ENCODE measurements around the gene LEPR.
"Not testable (repeated sequence)": the region's sequence is repeated elsewhere in the genome, so short reads cannot be mapped to it uniquely, and the experiment has no call there.

The LEPR gene

DNA sequence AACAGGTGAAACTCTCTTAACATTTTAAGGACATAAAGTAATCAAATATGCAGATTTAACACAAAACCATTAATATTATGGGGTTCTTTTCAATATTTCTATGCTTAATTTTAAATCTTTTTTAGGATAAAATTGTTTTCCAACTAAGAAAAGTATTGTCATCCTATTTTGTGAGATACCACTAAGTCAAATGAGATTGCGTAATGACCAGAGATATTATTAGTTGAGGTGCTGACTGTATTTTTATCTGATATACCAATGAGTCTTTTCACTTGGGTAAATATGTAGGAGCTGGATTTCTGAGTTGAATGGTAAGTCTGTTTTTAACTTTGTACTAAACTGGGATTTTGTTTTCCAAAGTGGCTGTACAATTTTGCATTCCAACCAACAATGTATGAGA lies 25.4 kb downstream of the LEPR start:
- Histone ChIP-seq H3K9ac (ENCODE audit: low read length in 5 of 5) (no peak overlapping the region), H3K4me3 (ENCODE audit: low read depth in 1 of 5, low read length in 5 of 5) (no peak overlapping the region), H3K27me3 (ENCODE audit: control insufficient read depth in 5 of 5, insufficient read depth in 4 of 5, low read length in 5 of 5) (no peaks in the 10 kb centered on the region), H3K9me3 (ENCODE audit: control insufficient read depth in 5 of 5, low read length in 5 of 5) (no peaks in the 10 kb centered on the region), H3K36me3 (ENCODE audit: control insufficient read depth in 5 of 5, insufficient read depth in 5 of 5, low read length in 5 of 5) (no peaks in the 10 kb centered on the region), H3K4me1 (ENCODE audit: control insufficient read depth in 5 of 5, insufficient read depth in 5 of 5, low read length in 5 of 5) (peaks cover 0 to 9% (median 7%) of the 10 kb centered on the region in 5 donors), H3K27ac (ENCODE audit: low read depth, low read length) (no peak overlapping the region)

- no peaks in the 10 kb centered on the region for H3K36me3 ChIP-seq (ENCODE audit: control insufficient read depth in 5 of 5, insufficient read depth in 5 of 5, low read length in 5 of 5)
- H3K9me3 ChIP-seq (ENCODE audit: control insufficient read depth in 5 of 5, low read length in 5 of 5) = no peaks in the 10 kb centered on the region
- H3K27ac ChIP-seq (ENCODE audit: low read depth, low read length) = no peak overlapping the region
- no peak overlapping the region for H3K4me3 ChIP-seq (ENCODE audit: low read depth in 1 of 5, low read length in 5 of 5)
- no peaks in the 10 kb centered on the region for H3K27me3 ChIP-seq (ENCODE audit: control insufficient read depth in 5 of 5, insufficient read depth in 4 of 5, low read length in 5 of 5)
- no peaks in the 10 kb centered on the region for H3K4me1 ChIP-seq (ENCODE audit: control insufficient read depth in 5 of 5, insufficient read depth in 5 of 5, low read length in 5 of 5)
- no peak overlapping the region for H3K9ac ChIP-seq (ENCODE audit: low read length in 5 of 5)
These were observed 28.9 kb downstream of the LEPR start for GRCh38 chr1:65449214-65449823.

GRCh38 chr1:65455678-65456077 lies 35.2 kb downstream of the LEPR start:
- not testable (repeated sequence) for H3K36me3 ChIP-seq (ENCODE audit: control insufficient read depth in 5 of 5, insufficient read depth in 5 of 5, low read length in 5 of 5); H3K27me3 ChIP-seq (ENCODE audit: control insufficient read depth in 5 of 5, insufficient read depth in 4 of 5, low read length in 5 of 5); H3K27ac ChIP-seq (ENCODE audit: low read depth, low read length); H3K9ac ChIP-seq (ENCODE audit: low read length in 5 of 5); H3K4me1 ChIP-seq (ENCODE audit: control insufficient read depth in 5 of 5, insufficient read depth in 5 of 5, low read length in 5 of 5); H3K9me3 ChIP-seq (ENCODE audit: control insufficient read depth in 5 of 5, low read length in 5 of 5); H3K4me3 ChIP-seq (ENCODE audit: low read depth in 1 of 5, low read length in 5 of 5)

DNA sequence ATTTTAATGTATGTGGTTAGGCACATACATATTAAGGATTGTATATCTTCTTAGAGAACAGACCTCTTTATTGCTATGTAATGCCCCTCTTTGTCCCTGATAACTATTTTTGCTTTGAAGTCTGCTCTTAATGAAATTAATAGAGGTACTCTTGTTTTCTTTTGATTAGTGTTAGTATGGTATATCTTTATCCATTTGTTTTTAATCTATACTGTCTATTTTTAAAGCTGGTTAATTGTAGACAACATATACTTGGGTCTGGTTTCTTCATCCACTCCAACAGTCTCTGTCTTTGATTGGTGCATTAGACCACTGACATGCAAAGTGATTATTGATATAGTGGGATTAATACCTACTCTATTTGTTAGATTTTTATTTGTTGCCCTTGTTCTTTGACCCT lies 36.0 kb downstream of the LEPR start:
- no peak overlapping the region for H3K9ac ChIP-seq (ENCODE audit: low read length in 5 of 5)
- H3K4me3 ChIP-seq (ENCODE audit: low read depth in 1 of 5, low read length in 5 of 5) = no peak overlapping the region
- H3K36me3 ChIP-seq (ENCODE audit: control insufficient read depth in 5 of 5, insufficient read depth in 5 of 5, low read length in 5 of 5) = no peaks in the 10 kb centered on the region
- peaks cover 0 to 7% (median 4%) of the 10 kb centered on the region in 5 donors for H3K4me1 ChIP-seq (ENCODE audit: control insufficient read depth in 5 of 5, insufficient read depth in 5 of 5, low read length in 5 of 5)
- no peaks in the 10 kb centered on the region for H3K27me3 ChIP-seq (ENCODE audit: control insufficient read depth in 5 of 5, insufficient read depth in 4 of 5, low read length in 5 of 5)
- no peaks in the 10 kb centered on the region for H3K9me3 ChIP-seq (ENCODE audit: control insufficient read depth in 5 of 5, low read length in 5 of 5)
- H3K27ac ChIP-seq (ENCODE audit: low read depth, low read length) = no peak overlapping the region

- Histone ChIP-seq H3K27me3 (ENCODE audit: control insufficient read depth in 5 of 5, insufficient read depth in 4 of 5, low read length in 5 of 5) (no peaks in the 10 kb centered on the region), H3K36me3 (ENCODE audit: control insufficient read depth in 5 of 5, insufficient read depth in 5 of 5, low read length in 5 of 5) (no peaks in the 10 kb centered on the region), H3K27ac (ENCODE audit: low read depth, low read length) (no peak overlapping the region), H3K4me1 (ENCODE audit: control insufficient read depth in 5 of 5, insufficient read depth in 5 of 5, low read length in 5 of 5) (peaks cover 0 to 7% (median 4%) of the 10 kb centered on the region in 5 donors), H3K4me3 (ENCODE audit: low read depth in 1 of 5, low read length in 5 of 5) (no peak overlapping the region), H3K9ac (ENCODE audit: low read length in 5 of 5) (no peak overlapping the region), H3K9me3 (ENCODE audit: control insufficient read depth in 5 of 5, low read length in 5 of 5) (no peaks in the 10 kb centered on the region)
These were observed 37.4 kb downstream of the LEPR start for GRCh38 chr1:65457868-65458267.

GRCh38 chr1:65458730-65459396 lies 38.4 kb downstream of the LEPR start:
- Histone ChIP-seq H3K4me1 (ENCODE audit: control insufficient read depth in 5 of 5, insufficient read depth in 5 of 5, low read length in 5 of 5) (peaks cover 0 to 7% (median 4%) of the 10 kb centered on the region in 5 donors), H3K9ac (ENCODE audit: low read length in 5 of 5) (no peak overlapping the region), H3K36me3 (ENCODE audit: control insufficient read depth in 5 of 5, insufficient read depth in 5 of 5, low read length in 5 of 5) (no peaks in the 10 kb centered on the region), H3K27me3 (ENCODE audit: control insufficient read depth in 5 of 5, insufficient read depth in 4 of 5, low read length in 5 of 5) (no peaks in the 10 kb centered on the region), H3K9me3 (ENCODE audit: control insufficient read depth in 5 of 5, low read length in 5 of 5) (no peaks in the 10 kb centered on the region), H3K27ac (ENCODE audit: low read depth, low read length) (no peak overlapping the region), H3K4me3 (ENCODE audit: low read depth in 1 of 5, low read length in 5 of 5) (no peak overlapping the region)

GRCh38 chr1:65459397-65459768 lies 38.9 kb downstream of the LEPR start:
- Histone ChIP-seq H3K4me3 (ENCODE audit: low read depth in 1 of 5, low read length in 5 of 5) (no peak overlapping the region), H3K27ac (ENCODE audit: low read depth, low read length) (no peak overlapping the region), H3K9ac (ENCODE audit: low read length in 5 of 5) (no peak overlapping the region), H3K9me3 (ENCODE audit: control insufficient read depth in 5 of 5, low read length in 5 of 5) (no peaks in the 10 kb centered on the region), H3K27me3 (ENCODE audit: control insufficient read depth in 5 of 5, insufficient read depth in 4 of 5, low read length in 5 of 5) (no peaks in the 10 kb centered on the region), H3K4me1 (ENCODE audit: control insufficient read depth in 5 of 5, insufficient read depth in 5 of 5, low read length in 5 of 5) (peaks cover 0 to 7% (median 4%) of the 10 kb centered on the region in 5 donors), H3K36me3 (ENCODE audit: control insufficient read depth in 5 of 5, insufficient read depth in 5 of 5, low read length in 5 of 5) (no peaks in the 10 kb centered on the region)

DNA sequence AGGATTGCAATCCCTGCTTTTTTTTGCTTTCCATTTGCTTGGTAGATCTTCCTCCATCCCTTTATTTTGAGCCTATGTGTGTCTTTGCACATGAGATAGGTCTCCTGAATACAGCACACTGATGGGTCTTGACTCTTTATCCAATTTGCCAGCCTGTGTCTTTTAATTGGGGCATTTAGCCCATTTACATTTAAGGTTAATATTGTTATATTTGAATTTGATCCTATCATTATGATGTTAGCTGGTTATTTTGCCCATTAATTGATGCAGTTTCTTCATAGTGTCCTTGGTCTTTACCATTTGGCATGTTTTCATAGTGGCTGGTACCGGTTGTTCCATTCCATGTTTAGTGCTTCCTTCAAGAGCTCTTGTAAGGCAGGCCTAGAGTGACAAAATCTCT lies 45.4 kb downstream of the LEPR start:
- not testable (repeated sequence) for H3K36me3 ChIP-seq (ENCODE audit: control insufficient read depth in 5 of 5, insufficient read depth in 5 of 5, low read length in 5 of 5); H3K4me3 ChIP-seq (ENCODE audit: low read depth in 1 of 5, low read length in 5 of 5); H3K9me3 ChIP-seq (ENCODE audit: control insufficient read depth in 5 of 5, low read length in 5 of 5); H3K27me3 ChIP-seq (ENCODE audit: control insufficient read depth in 5 of 5, insufficient read depth in 4 of 5, low read length in 5 of 5); H3K27ac ChIP-seq (ENCODE audit: low read depth, low read length); H3K9ac ChIP-seq (ENCODE audit: low read length in 5 of 5)
- H3K4me1 ChIP-seq (ENCODE audit: control insufficient read depth in 5 of 5, insufficient read depth in 5 of 5, low read length in 5 of 5) = peaks cover 8 to 25% (median 20%) of the 10 kb centered on the region in 5 donors

- Histone ChIP-seq H3K4me3 (ENCODE audit: low read depth in 1 of 5, low read length in 5 of 5) (no peak overlapping the region), H3K27ac (ENCODE audit: low read depth, low read length) (no peak overlapping the region), H3K36me3 (ENCODE audit: control insufficient read depth in 5 of 5, insufficient read depth in 5 of 5, low read length in 5 of 5) (no peaks in the 10 kb centered on the region), H3K27me3 (ENCODE audit: control insufficient read depth in 5 of 5, insufficient read depth in 4 of 5, low read length in 5 of 5) (no peaks in the 10 kb centered on the region), H3K9me3 (ENCODE audit: control insufficient read depth in 5 of 5, low read length in 5 of 5) (no peaks in the 10 kb centered on the region), H3K4me1 (ENCODE audit: control insufficient read depth in 5 of 5, insufficient read depth in 5 of 5, low read length in 5 of 5) (peaks cover 16 to 36% (median 31%) of the 10 kb centered on the region in 5 donors), H3K9ac (ENCODE audit: low read length in 5 of 5) (no peak overlapping the region)
These were observed 47.1 kb downstream of the LEPR start for GRCh38 chr1:65467536-65467935.

DNA sequence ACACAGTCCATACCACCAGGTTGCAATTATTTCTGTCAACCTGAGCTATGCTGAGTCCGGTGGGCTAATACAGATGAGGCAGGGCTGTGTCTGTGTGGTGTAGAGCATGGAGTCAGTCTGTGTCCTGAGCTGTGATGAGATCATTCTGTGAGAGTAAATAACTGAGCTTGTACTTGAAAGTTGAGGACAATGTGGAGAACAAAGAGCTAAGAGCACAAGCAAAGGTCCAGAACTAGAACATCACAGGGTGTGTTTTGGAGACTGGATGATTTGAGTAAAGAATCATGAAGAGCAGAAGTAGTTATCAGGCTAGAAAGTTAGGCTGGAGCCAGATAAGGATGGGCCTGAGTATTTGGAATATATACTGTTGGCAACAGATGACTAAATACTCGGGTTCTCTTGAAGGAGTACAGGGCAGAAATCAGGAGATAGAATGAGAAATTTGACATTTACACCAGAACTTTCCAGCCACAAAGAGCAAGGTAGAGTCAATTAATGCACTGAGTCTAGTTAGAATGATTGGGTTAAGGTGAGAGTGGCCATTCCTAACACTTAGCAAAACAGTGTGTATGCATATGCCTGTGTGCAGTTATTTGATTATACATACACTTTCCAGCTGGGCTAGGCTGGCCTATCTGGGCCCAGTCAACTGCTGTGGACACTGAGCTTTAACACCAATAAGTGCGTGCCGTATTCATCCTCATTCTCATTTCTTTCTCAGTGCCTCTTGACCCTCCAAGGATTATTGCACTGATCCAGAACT lies 48.8 kb downstream of the LEPR start:
- no peaks in the 10 kb centered on the region for H3K27me3 ChIP-seq (ENCODE audit: control insufficient read depth in 5 of 5, insufficient read depth in 4 of 5, low read length in 5 of 5)
- H3K27ac ChIP-seq (ENCODE audit: low read depth, low read length) = peak overlapping the region; percentile 93
- no peaks in the 10 kb centered on the region for H3K9me3 ChIP-seq (ENCODE audit: control insufficient read depth in 5 of 5, low read length in 5 of 5)
- H3K4me1 ChIP-seq (ENCODE audit: control insufficient read depth in 5 of 5, insufficient read depth in 5 of 5, low read length in 5 of 5) = peaks cover 16 to 37% (median 34%) of the 10 kb centered on the region in 5 donors
- peak overlapping the region in 1 of 5 donors; percentile 56 for H3K9ac ChIP-seq (ENCODE audit: low read length in 5 of 5)
- no peak overlapping the region for H3K4me3 ChIP-seq (ENCODE audit: low read depth in 1 of 5, low read length in 5 of 5)
- no peaks in the 10 kb centered on the region for H3K36me3 ChIP-seq (ENCODE audit: control insufficient read depth in 5 of 5, insufficient read depth in 5 of 5, low read length in 5 of 5)

All from subcutaneous abdominal adipose tissue (tissue), 5 donors.